Measurements from ENCODE around the gene PLXNC1.

PLXNC1 gene

GRCh38 chr12:94206886-94207285 is 58.5 kb downstream of the PLXNC1 start:
- Histone ChIP-seq H3K4me1 (ENCODE audit: control insufficient read depth, insufficient read depth, low read length) (peaks cover 8% of the 10 kb centered on the region; the same call in 1 of the 2 replicates), H3K9ac (ENCODE audit: low read length) (no peak overlapping the region), H3K4me3 (ENCODE audit: low read depth, low read length) (no peak overlapping the region), H3K27me3 (ENCODE audit: control insufficient read depth, insufficient read depth, low read length) (no peaks in the 10 kb centered on the region), H3K27ac (ENCODE audit: low read depth, low read length) (no peak overlapping the region), H3K9me3 (ENCODE audit: control insufficient read depth, insufficient read depth, low read depth, low read length) (peaks cover 9% of the 10 kb centered on the region), H3K36me3 (ENCODE audit: control insufficient read depth, insufficient read depth, low read length) (no peaks in the 10 kb centered on the region)

GRCh38 chr12:94207467-94207848 is 59.1 kb downstream of the PLXNC1 start:
- Histone ChIP-seq H3K4me3 (ENCODE audit: low read depth, low read length) (no peak overlapping the region), H3K27ac (ENCODE audit: low read depth, low read length) (no peak overlapping the region), H3K4me1 (ENCODE audit: control insufficient read depth, insufficient read depth, low read length) (peaks cover 8% of the 10 kb centered on the region; the same call in 1 of the 2 replicates), H3K36me3 (ENCODE audit: control insufficient read depth, insufficient read depth, low read length) (no peaks in the 10 kb centered on the region), H3K9ac (ENCODE audit: low read length) (no peak overlapping the region), H3K9me3 (ENCODE audit: control insufficient read depth, insufficient read depth, low read depth, low read length) (peaks cover 9% of the 10 kb centered on the region), H3K27me3 (ENCODE audit: control insufficient read depth, insufficient read depth, low read length) (no peaks in the 10 kb centered on the region)

- Histone ChIP-seq H3K27me3 (ENCODE audit: control insufficient read depth, insufficient read depth, low read length) (no peaks in the 10 kb centered on the region), H3K9ac (ENCODE audit: low read length) (no peak overlapping the region), H3K9me3 (ENCODE audit: control insufficient read depth, insufficient read depth, low read depth, low read length) (peaks cover 9% of the 10 kb centered on the region), H3K36me3 (ENCODE audit: control insufficient read depth, insufficient read depth, low read length) (no peaks in the 10 kb centered on the region), H3K4me1 (ENCODE audit: control insufficient read depth, insufficient read depth, low read length) (peaks cover 8% of the 10 kb centered on the region; the same call in 1 of the 2 replicates), H3K4me3 (ENCODE audit: low read depth, low read length) (no peak overlapping the region), H3K27ac (ENCODE audit: low read depth, low read length) (no peak overlapping the region)
Observed at GRCh38 chr12:94207849-94208621, 59.7 kb downstream of the PLXNC1 start.

- Histone ChIP-seq H3K36me3 (ENCODE audit: control insufficient read depth, insufficient read depth, low read length) (no peaks in the 10 kb centered on the region), H3K4me1 (ENCODE audit: control insufficient read depth, insufficient read depth, low read length) (peaks cover 6% of the 10 kb centered on the region; the same call in 1 of the 2 replicates), H3K27ac (ENCODE audit: low read depth, low read length) (no peak overlapping the region), H3K9me3 (ENCODE audit: control insufficient read depth, insufficient read depth, low read depth, low read length) (peaks cover 5% of the 10 kb centered on the region), H3K4me3 (ENCODE audit: low read depth, low read length) (no peak overlapping the region), H3K9ac (ENCODE audit: low read length) (no peak overlapping the region), H3K27me3 (ENCODE audit: control insufficient read depth, insufficient read depth, low read length) (no peaks in the 10 kb centered on the region)
Observed at GRCh38 chr12:94208622-94208966, 60.2 kb downstream of the PLXNC1 start.

- Histone ChIP-seq H3K27ac (ENCODE audit: low read depth, low read length) (no peak overlapping the region), H3K4me3 (ENCODE audit: low read depth, low read length) (no peak overlapping the region), H3K4me1 (ENCODE audit: control insufficient read depth, insufficient read depth, low read length) (peaks cover under 1% of the 10 kb centered on the region; the same call in 1 of the 2 replicates), H3K36me3 (ENCODE audit: control insufficient read depth, insufficient read depth, low read length) (no peaks in the 10 kb centered on the region), H3K9ac (ENCODE audit: low read length) (no peak overlapping the region), H3K9me3 (ENCODE audit: control insufficient read depth, insufficient read depth, low read depth, low read length) (no peaks in the 10 kb centered on the region; the same call in 1 of the 2 replicates), H3K27me3 (ENCODE audit: control insufficient read depth, insufficient read depth, low read length) (no peaks in the 10 kb centered on the region)
Observed at GRCh38 chr12:94209240-94209639, 60.9 kb downstream of the PLXNC1 start.

- H3K4me3 ChIP-seq (ENCODE audit: low read depth, low read length): no peak overlapping the region
Observed at GRCh38 chr12:94211021-94211420, 62.6 kb downstream of the PLXNC1 start.

GRCh38 chr12:94218233-94218632 is 69.9 kb downstream of the PLXNC1 start:
- H3K9ac ChIP-seq (ENCODE audit: low read length): no peak overlapping the region
- H3K4me1 ChIP-seq (ENCODE audit: control insufficient read depth, insufficient read depth, low read length): no peaks in the 10 kb centered on the region
- H3K36me3 ChIP-seq (ENCODE audit: control insufficient read depth, insufficient read depth, low read length): no peaks in the 10 kb centered on the region
- H3K27me3 ChIP-seq (ENCODE audit: control insufficient read depth, insufficient read depth, low read length): no peaks in the 10 kb centered on the region
- no peak overlapping the region for H3K27ac ChIP-seq (ENCODE audit: low read depth, low read length)
- no peaks in the 10 kb centered on the region for H3K9me3 ChIP-seq (ENCODE audit: control insufficient read depth, insufficient read depth, low read depth, low read length)
- H3K4me3 ChIP-seq (ENCODE audit: low read depth, low read length): no peak overlapping the region

More at GRCh38 chr12:94211021-94211420, 62.6 kb downstream of the PLXNC1 start:
- no peaks in the 10 kb centered on the region for H3K9me3 ChIP-seq (ENCODE audit: control insufficient read depth, insufficient read depth, low read depth, low read length)
- H3K4me1 ChIP-seq (ENCODE audit: control insufficient read depth, insufficient read depth, low read length): no peaks in the 10 kb centered on the region
- no peaks in the 10 kb centered on the region for H3K27me3 ChIP-seq (ENCODE audit: control insufficient read depth, insufficient read depth, low read length)
- no peak overlapping the region for H3K27ac ChIP-seq (ENCODE audit: low read depth, low read length)
- H3K9ac ChIP-seq (ENCODE audit: low read length): no peak overlapping the region
- no peaks in the 10 kb centered on the region for H3K36me3 ChIP-seq (ENCODE audit: control insufficient read depth, insufficient read depth, low read length)

GRCh38 chr12:94219622-94220302 is 71.4 kb downstream of the PLXNC1 start:
- Histone ChIP-seq H3K4me1 (ENCODE audit: control insufficient read depth, insufficient read depth, low read length) (no peaks in the 10 kb centered on the region), H3K36me3 (ENCODE audit: control insufficient read depth, insufficient read depth, low read length) (no peaks in the 10 kb centered on the region), H3K27me3 (ENCODE audit: control insufficient read depth, insufficient read depth, low read length) (no peaks in the 10 kb centered on the region), H3K27ac (ENCODE audit: low read depth, low read length) (no peak overlapping the region), H3K9me3 (ENCODE audit: control insufficient read depth, insufficient read depth, low read depth, low read length) (no peaks in the 10 kb centered on the region), H3K9ac (ENCODE audit: low read length) (no peak overlapping the region), H3K4me3 (ENCODE audit: low read depth, low read length) (no peak overlapping the region)

GRCh38 chr12:94220804-94221203 is 72.4 kb downstream of the PLXNC1 start:
- 0 out of 2 replicates have a peak, but pooled peaks cover 3% of the 10 kb centered on the region for H3K4me1 ChIP-seq (ENCODE audit: control insufficient read depth, insufficient read depth, low read length)
- H3K9me3 ChIP-seq (ENCODE audit: control insufficient read depth, insufficient read depth, low read depth, low read length): no peaks in the 10 kb centered on the region
- H3K27me3 ChIP-seq (ENCODE audit: control insufficient read depth, insufficient read depth, low read length): no peaks in the 10 kb centered on the region
- H3K9ac ChIP-seq (ENCODE audit: low read length): no peak overlapping the region
- H3K36me3 ChIP-seq (ENCODE audit: control insufficient read depth, insufficient read depth, low read length): no peaks in the 10 kb centered on the region
- no peak overlapping the region for H3K4me3 ChIP-seq (ENCODE audit: low read depth, low read length)
- no peak overlapping the region for H3K27ac ChIP-seq (ENCODE audit: low read depth, low read length)

- Histone ChIP-seq H3K27me3 (ENCODE audit: control insufficient read depth, insufficient read depth, low read length) (no peaks in the 10 kb centered on the region), H3K9ac (ENCODE audit: low read length) (no peak overlapping the region), H3K4me1 (ENCODE audit: control insufficient read depth, insufficient read depth, low read length) (0 out of 2 replicates have a peak, but pooled peaks cover 6% of the 10 kb centered on the region), H3K36me3 (ENCODE audit: control insufficient read depth, insufficient read depth, low read length) (no peaks in the 10 kb centered on the region), H3K4me3 (ENCODE audit: low read depth, low read length) (no peak overlapping the region), H3K27ac (ENCODE audit: low read depth, low read length) (no peak overlapping the region), H3K9me3 (ENCODE audit: control insufficient read depth, insufficient read depth, low read depth, low read length) (no peaks in the 10 kb centered on the region)
Observed at GRCh38 chr12:94222351-94223084, 74.1 kb downstream of the PLXNC1 start.

GRCh38 chr12:94223842-94224241 is 75.5 kb downstream of the PLXNC1 start:
- Histone ChIP-seq H3K27me3 (ENCODE audit: control insufficient read depth, insufficient read depth, low read length) (no peaks in the 10 kb centered on the region), H3K9ac (ENCODE audit: low read length) (no peak overlapping the region), H3K9me3 (ENCODE audit: control insufficient read depth, insufficient read depth, low read depth, low read length) (no peaks in the 10 kb centered on the region), H3K27ac (ENCODE audit: low read depth, low read length) (no peak overlapping the region), H3K4me1 (ENCODE audit: control insufficient read depth, insufficient read depth, low read length) (0 out of 2 replicates have a peak, but pooled peaks cover 6% of the 10 kb centered on the region), H3K36me3 (ENCODE audit: control insufficient read depth, insufficient read depth, low read length) (no peaks in the 10 kb centered on the region), H3K4me3 (ENCODE audit: low read depth, low read length) (no peak overlapping the region)
